ENCODE measurements around the gene PNPLA7. TPM values are rescaled to one million over a fixed set of nuclear protein-coding genes. Genes with fewer than 3 reads are reported as not detected.

Gene PNPLA7
- total and polyA plus RNA-seq, 2 of the 13 experiments (the other 11 are each of a cell fraction or from before 2014, with no cell fraction given), result 0.42 to 1.5 TPM

GRCh38 chr9:137435980-137436760, 114.0 kb downstream of the PNPLA7 start:
- WGBS (ENCODE audit: low lambda C conversion rate), result 36% methylated on average over 9 of the region's 42 CpGs
- H4K20me1 ChIP-seq (ENCODE audit: insufficient read depth, low read length), result no peaks in the 10 kb centered on the region
- no TSS peak for BruUV-seq (replicated peaks)
- ChIA-PET POLR2A (interaction anchor here (0.7 kb wide), 1 partner anchor 13 kb away, joined by 5 read pairs; the partner anchor contains the start of genes EXD3 and NOXA1), CTCF (ENCODE audit: low intra/inter-chr PET ratio, low total read pairs) (no interaction called here)
- H3K4me3 ChIP-seq (replicated peaks in 1 of 3; ENCODE audit: insufficient read depth in 1 of 3, low read depth in 2 of 3, low read length in 3 of 3), result peak overlapping the region in 2 of 3 experiments; percentile 30 to 59; a peak in 2 of 6 replicates
- DNase-seq (ENCODE audit: low spot score) (peak; percentile 62), ATAC-seq (peak; percentile 75), FAIRE-seq (no peak)
- no peaks in the 10 kb centered on the region for H3K36me3 ChIP-seq (replicated peaks in 1 of 2; ENCODE audit: control insufficient read depth in 1 of 2, insufficient read depth in 2 of 2, low read length in 2 of 2)
- no peaks in the 10 kb centered on the region for H3K9me3 ChIP-seq (ENCODE audit: low read length)
- H3K4me1 ChIP-seq (ENCODE audit: insufficient read depth, low read length), result peaks cover 23% of the 10 kb centered on the region
- H3K9ac ChIP-seq (ENCODE audit: insufficient read depth, low read depth, low read length), result peak overlapping the region; percentile 62
- intact Hi-C loops (cut with micrococcal nuclease; ENCODE audit: unreplicated experiment), result no loop called here
- H3K4me2 ChIP-seq (ENCODE audit: low read depth, low read length), result peak overlapping the region; percentile 68
- no peak overlapping the region for H3K27ac ChIP-seq (ENCODE audit: extremely low read length, insufficient read depth, low read length)
- in situ Hi-C loops (cut with HindIII; ENCODE audit: extremely low pct_ligation_motif_present, low pct_unique_long_range_greater_than_20kb), result no loop called here
- no peak overlapping the region for H2AFZ ChIP-seq (ENCODE audit: low read length)
- no peaks in the 10 kb centered on the region for H3K79me2 ChIP-seq (ENCODE audit: insufficient read depth, low read length)
- peaks cover 11 to 35% of the 10 kb centered on the region in 2 experiments; a peak in 3 of 5 replicates for H3K27me3 ChIP-seq (ENCODE audit: control insufficient read depth in 1 of 2, insufficient read depth in 2 of 2, low read length in 2 of 2)
- TF ChIP-seq ZSCAN20 (CRISPR knock-in tag; IDR thresholded peaks at IDR 0.05; ENCODE audit: borderline replicate concordance), result no peak
- TF ChIP-seq SSRP1 (CRISPR knock-in tag; IDR thresholded peaks at IDR 0.05), result no peak
- TF ChIP-seq ZNF691 (CRISPR knock-in tag; IDR thresholded peaks at IDR 0.05; ENCODE audit: borderline replicate concordance, low read depth), result no peak
- no peak for TF ChIP-seq SMARCE1 (IDR thresholded peaks at IDR 0.05; ENCODE audit: borderline replicate concordance)
- TF ChIP-seq PRPF4 (IDR thresholded peaks at IDR 0.05; ENCODE audit: low read depth, low read length, poor library complexity, severe bottlenecking), result no peak
- no peak for TF ChIP-seq AKNA (CRISPR knock-in tag; IDR thresholded peaks at IDR 0.05; ENCODE audit: borderline replicate concordance)
- no peak for TF ChIP-seq ZNF703 (CRISPR knock-in tag; IDR thresholded peaks at IDR 0.05; ENCODE audit: borderline replicate concordance)
- TF ChIP-seq CERS6 (CRISPR knock-in tag; IDR thresholded peaks at IDR 0.05), result no peak
- peak; percentile 33; the same call in 1 of the 2 replicates for TF ChIP-seq SAP130 (CRISPR knock-in tag; IDR thresholded peaks at IDR 0.05; ENCODE audit: low read depth)
- TF ChIP-seq MTF2 (CRISPR knock-in tag; IDR thresholded peaks at IDR 0.05; ENCODE audit: borderline replicate concordance), result no peak
- TF ChIP-seq ZNF749 (CRISPR knock-in tag; IDR thresholded peaks at IDR 0.05; ENCODE audit: borderline replicate concordance), result no peak
- TF ChIP-seq AHR (CRISPR knock-in tag; IDR thresholded peaks at IDR 0.05), result no peak
- TF ChIP-seq, protein P1, sequence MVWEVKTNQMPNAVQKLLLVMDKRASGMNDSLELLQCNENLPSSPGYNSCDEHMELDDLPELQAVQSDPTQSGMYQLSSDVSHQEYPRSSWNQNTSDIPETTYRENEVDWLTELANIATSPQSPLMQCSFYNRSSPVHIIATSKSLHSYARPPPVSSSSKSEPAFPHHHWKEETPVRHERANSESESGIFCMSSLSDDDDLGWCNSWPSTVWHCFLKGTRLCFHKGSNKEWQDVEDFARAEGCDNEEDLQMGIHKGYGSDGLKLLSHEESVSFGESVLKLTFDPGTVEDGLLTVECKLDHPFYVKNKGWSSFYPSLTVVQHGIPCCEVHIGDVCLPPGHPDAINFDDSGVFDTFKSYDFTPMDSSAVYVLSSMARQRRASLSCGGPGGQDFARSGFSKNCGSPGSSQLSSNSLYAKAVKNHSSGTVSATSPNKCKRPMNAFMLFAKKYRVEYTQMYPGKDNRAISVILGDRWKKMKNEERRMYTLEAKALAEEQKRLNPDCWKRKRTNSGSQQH (CRISPR knock-in tag; IDR thresholded peaks at IDR 0.05; ENCODE audit: low read depth), result no peak
- 0 out of 2 replicates have a peak, but pooled peaks have one; percentile 18 for TF ChIP-seq GATAD1 (CRISPR knock-in tag; IDR thresholded peaks at IDR 0.05)
- peak; percentile 74 for TF ChIP-seq FOSL1 (CRISPR knock-in tag; IDR thresholded peaks at IDR 0.05; ENCODE audit: borderline replicate concordance)
- TF ChIP-seq TEAD3 (CRISPR knock-in tag; optimal IDR thresholded peaks at IDR 0.05; ENCODE audit: borderline replicate concordance), result no peak

Measured in HepG2 (cell line).